Body of pancreas (tissue), 4 donors: ENCODE results near the gene CPM. TPM values are rescaled to one million over a fixed set of nuclear protein-coding genes. Genes with fewer than 3 reads are reported as not detected.

Experiments
- ATAC-seq: fragments of 150-250 bp; one replicate; pipeline ENCODE4 v1.9.1; 2016
- DNase-seq, 4 donors: peaks; one replicate each; pipeline ENCODE4 v3.0.0-alpha.2; 2019
- H3K27ac ChIP-seq, 4 donors: fragments of 200-600 bp; sonication (generic); 1 replicate in 3 of 4; 2 replicates in 1 of 4; pipeline versions ENCODE4 v1.5.1 to v1.6.1; 2016 to 2019; ENCODE audit warnings: mild to moderate bottlenecking in 1 of 4, mixed read lengths in 1 of 4, moderate library complexity in 1 of 4
- H3K27me3 ChIP-seq, 2 donors: fragments of 200-600 bp; sonication (generic); one replicate each; pipeline ENCODE4 v1.6.0; 2016; ENCODE audit warnings: mild to moderate bottlenecking in 1 of 2
- H3K36me3 ChIP-seq, 2 donors: fragments of 200-600 bp; sonication (generic); replicated peaks in 1 of 2; 2 replicates each; pipeline ENCODE4 v1.5.1; 2016; ENCODE audit warnings: low read depth in 2 of 2; ENCODE audit not compliant: insufficient read depth in 1 of 2
- H3K4me1 ChIP-seq: fragments of 200-600 bp; sonication (generic); one replicate; pipeline ENCODE4 v1.6.0; 2016
- H3K4me3 ChIP-seq, 2 donors: fragments of 200-600 bp; sonication (generic); 1 replicate in 1 of 2; 2 replicates in 1 of 2; pipeline ENCODE4 v1.5.1; 2016 to 2019
- H3K9me3 ChIP-seq, 3 donors: fragments of 200-600 bp; sonication (generic); 1 replicate in 2 of 3; 2 replicates in 1 of 3; pipeline ENCODE4 v1.5.1; 2016
- CTCF ChIP-seq, 7 experiments: fragments of 450-650 bp in 4 of 7; fragments of 200-600 bp in 3 of 7; sonication (generic) in 3 of 7; IDR thresholded peaks; one replicate each; pipeline ENCODE4 v1.5.1; 2016 to 2019; ENCODE audit warnings: antibody characterized with exemption in 7 of 7
- POLR2A ChIP-seq, 3 donors: fragments of 450-650 bp; IDR thresholded peaks; one replicate each; pipeline ENCODE4 v1.6.1; 2016; ENCODE audit warnings: antibody characterized with exemption in 3 of 3, mild to moderate bottlenecking in 2 of 3
- WGBS, 2 donors: methylation state at CpG; one replicate each; pipeline ENCODE4 v1.1.5; 2017; 5-methylcytosine and 5-hydroxymethylcytosine counted together
- intact Hi-C: fragments of 100-400 bp; cut with DNase I; formaldehyde crosslinking; loops from one replicate; pipeline ENCODE4 v1.15.1; 2023
- total RNA-seq, 2 donors: library from RNA; depleted of rRNA; stranded (reverse); fragments of >200 nt; gene quantifications; one replicate each; pipeline ENCODE4 v1.1.0, GENCODE V29; 2016

Gene CPM
- total RNA-seq, result 10 to 100 TPM; 34.6 to 35.0 TPM

- peak within 1 kb of the TSS; percentile 6 to 45 for H3K4me3 ChIP-seq
- peak within 1 kb of the TSS; percentile 9 to 74 (median 43) for H3K27ac ChIP-seq
- DNase-seq (peak; percentile 73 to 89 (median 81)), ATAC-seq (peak; percentile 98)
- H3K27me3 ChIP-seq, result no peaks in the 10 kb centered on the region
- TF ChIP-seq POLR2A (IDR thresholded peaks at IDR 0.05), result peak; percentile 77 to 88 (median 79)
- TF ChIP-seq CTCF (IDR thresholded peaks at IDR 0.05), result peak in 1 of 7 experiments; percentile 5
- no peaks in the 10 kb centered on the region for H3K36me3 ChIP-seq
- WGBS, 2 donors, result 7 to 42% methylated on average over 9 to 66 of the region's 96 CpGs
- H3K9me3 ChIP-seq, result no peaks in the 10 kb centered on the region
- intact Hi-C loops, result no loop called here
- peaks cover 23% of the 10 kb centered on the region for H3K4me1 ChIP-seq
Measured at GRCh38 chr12:68932961-68933893, at the start of gene CPM. Gene CPM, minus strand, starts transcription at chr12:68933171. Its CDS starts 334 bp downstream, at chr12:68932837.

GRCh38 chr12:68981516-68981915 lies 48.5 kb upstream of the CPM start:
- no peak for TF ChIP-seq POLR2A (IDR thresholded peaks at IDR 0.05)
- no peak for TF ChIP-seq CTCF (IDR thresholded peaks at IDR 0.05)
- 71 to 77% methylated on average over 4 of the region's 4 CpGs for WGBS, 2 donors
- Histone ChIP-seq H3K4me1 (peaks cover 21% of the 10 kb centered on the region), H3K36me3 (no peaks in the 10 kb centered on the region), H3K27me3 (no peaks in the 10 kb centered on the region), H3K27ac (no peak overlapping the region), H3K4me3 (no peak overlapping the region), H3K9me3 (no peaks in the 10 kb centered on the region)
- no peak for ATAC-seq
- intact Hi-C loops, result no loop called here
- DNase-seq, result no peak

GRCh38 chr12:68980476-68981212 lies 47.7 kb upstream of the CPM start:
- Histone ChIP-seq H3K4me1 (peaks cover 30% of the 10 kb centered on the region), H3K27ac (no peak overlapping the region), H3K27me3 (no peaks in the 10 kb centered on the region), H3K36me3 (no peaks in the 10 kb centered on the region), H3K4me3 (no peak overlapping the region), H3K9me3 (no peaks in the 10 kb centered on the region)
- TF ChIP-seq POLR2A (IDR thresholded peaks at IDR 0.05) (no peak), CTCF (IDR thresholded peaks at IDR 0.05) (no peak)
- 77 to 83% methylated on average over 8 to 10 of the region's 10 CpGs for WGBS, 2 donors
- intact Hi-C loops, result no loop called here
- DNase-seq (peak in 1 of 4 donors; percentile 46), ATAC-seq (no peak)

GRCh38 chr12:68978678-68979077 lies 45.7 kb upstream of the CPM start:
- no peak overlapping the region for H3K4me3 ChIP-seq
- TF ChIP-seq CTCF (IDR thresholded peaks at IDR 0.05), result no peak
- no peak for TF ChIP-seq POLR2A (IDR thresholded peaks at IDR 0.05)
- H3K9me3 ChIP-seq, result no peaks in the 10 kb centered on the region
- intact Hi-C loops, result no loop called here
- WGBS, 2 donors, result 73 to 91% methylated on average over 2 of the region's 2 CpGs
- H3K4me1 ChIP-seq, result peaks cover 32% of the 10 kb centered on the region
- DNase-seq, result no peak
- H3K27ac ChIP-seq, result no peak overlapping the region
- no peaks in the 10 kb centered on the region for H3K27me3 ChIP-seq
- ATAC-seq, result no peak
- no peaks in the 10 kb centered on the region for H3K36me3 ChIP-seq
